Osteocyte (in vitro differentiated cells): ENCODE measurements around the gene IRS4. TPM values are rescaled to one million over a fixed set of nuclear protein-coding genes. Genes with fewer than 3 reads are reported as not detected.
A peak's percentile ranks its signal among the peaks of the same experiment; 100 is the strongest.

ENCODE experiments used
- DNase-seq: peaks from one replicate; pipeline ENCODE4 v3.0.0; 2021; ENCODE audit warnings: mixed read lengths; ENCODE audit not compliant: unreplicated experiment; ENCODE audit errors: extremely low spot score
- H3K27ac Mint-ChIP-seq: one replicate; pipeline ENCODE4 v1.8.0; 2021; ENCODE audit warnings: mild to moderate bottlenecking, mixed read lengths; ENCODE audit not compliant: unreplicated experiment
- H3K27me3 Mint-ChIP-seq: one replicate; pipeline ENCODE4 v1.8.0; 2021; ENCODE audit warnings: mixed read lengths; ENCODE audit not compliant: unreplicated experiment
- H3K36me3 Mint-ChIP-seq: one replicate; pipeline ENCODE4 v1.8.0; 2021; ENCODE audit warnings: mixed read lengths; ENCODE audit not compliant: unreplicated experiment
- H3K4me1 Mint-ChIP-seq: one replicate; pipeline ENCODE4 v1.8.0; 2021; ENCODE audit warnings: mixed read lengths; ENCODE audit not compliant: unreplicated experiment
- H3K4me3 Mint-ChIP-seq: one replicate; pipeline ENCODE4 v1.8.0; 2021; ENCODE audit warnings: mild to moderate bottlenecking, moderate library complexity, mixed read lengths; ENCODE audit not compliant: unreplicated experiment
- H3K9me3 Mint-ChIP-seq: one replicate; pipeline ENCODE4 v1.8.0; 2021; ENCODE audit warnings: mixed read lengths; ENCODE audit not compliant: unreplicated experiment
- long read RNA-seq: library from polyadenylated mRNA; unstranded; transcript quantifications from one replicate; pipeline ENCODE4 v2.0.0, GENCODE V29; 2021
- total RNA-seq: library from RNA; stranded (reverse); gene quantifications from 2 replicates; pipeline ENCODE4 v1.2.1, GENCODE V29; 2021
- TF ChIP-seq, protein P1 (sequence below): fragments of 200-600 bp; sonication (generic); IDR thresholded peaks from 2 replicates; pipeline ENCODE4 v1.5.0; 2021; ENCODE audit warnings: antibody characterized with exemption, mild to moderate bottlenecking, moderate library complexity

The IRS4 gene
- 0.08 and 0.10 TPM in 2 replicates for total RNA-seq
- long read RNA-seq: 0 reads

- peaks cover 84% of the 10 kb centered on the region for H3K27me3 Mint-ChIP-seq
- peak within 1 kb of the TSS; percentile 77 for H3K4me3 Mint-ChIP-seq
- H3K4me1 Mint-ChIP-seq: peaks cover 22% of the 10 kb centered on the region
- no peaks in the 10 kb centered on the region for H3K9me3 Mint-ChIP-seq
- no peaks in the 10 kb centered on the region for H3K36me3 Mint-ChIP-seq
- peak within 1 kb of the TSS; percentile 27 for H3K27ac Mint-ChIP-seq
- TF ChIP-seq, protein P1, sequence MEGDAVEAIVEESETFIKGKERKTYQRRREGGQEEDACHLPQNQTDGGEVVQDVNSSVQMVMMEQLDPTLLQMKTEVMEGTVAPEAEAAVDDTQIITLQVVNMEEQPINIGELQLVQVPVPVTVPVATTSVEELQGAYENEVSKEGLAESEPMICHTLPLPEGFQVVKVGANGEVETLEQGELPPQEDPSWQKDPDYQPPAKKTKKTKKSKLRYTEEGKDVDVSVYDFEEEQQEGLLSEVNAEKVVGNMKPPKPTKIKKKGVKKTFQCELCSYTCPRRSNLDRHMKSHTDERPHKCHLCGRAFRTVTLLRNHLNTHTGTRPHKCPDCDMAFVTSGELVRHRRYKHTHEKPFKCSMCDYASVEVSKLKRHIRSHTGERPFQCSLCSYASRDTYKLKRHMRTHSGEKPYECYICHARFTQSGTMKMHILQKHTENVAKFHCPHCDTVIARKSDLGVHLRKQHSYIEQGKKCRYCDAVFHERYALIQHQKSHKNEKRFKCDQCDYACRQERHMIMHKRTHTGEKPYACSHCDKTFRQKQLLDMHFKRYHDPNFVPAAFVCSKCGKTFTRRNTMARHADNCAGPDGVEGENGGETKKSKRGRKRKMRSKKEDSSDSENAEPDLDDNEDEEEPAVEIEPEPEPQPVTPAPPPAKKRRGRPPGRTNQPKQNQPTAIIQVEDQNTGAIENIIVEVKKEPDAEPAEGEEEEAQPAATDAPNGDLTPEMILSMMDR: no peak
- DNase-seq: no peak
These were observed at the start of gene IRS4 for GRCh38 chrX:108736509-108737479. IRS4 (minus strand) TSS chrX:108736563.

DNA sequence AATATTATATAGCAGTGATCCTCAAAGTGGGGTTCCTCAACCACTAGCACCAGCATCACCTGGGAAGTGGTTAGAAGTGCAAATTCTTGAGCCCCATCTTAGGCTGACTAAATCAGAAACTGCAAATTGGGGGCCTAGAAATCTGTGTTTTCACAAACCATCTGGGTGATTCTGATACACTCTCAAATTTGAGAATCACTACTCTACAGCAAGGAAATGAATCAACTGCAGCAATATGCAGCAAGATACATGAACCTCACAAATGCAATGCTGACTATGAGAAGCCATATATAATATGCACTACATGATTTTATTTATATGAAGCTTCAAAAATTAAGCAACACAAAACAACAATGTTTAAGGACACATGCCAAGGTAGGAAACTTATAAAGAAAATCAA is 36.2 kb upstream of the IRS4 start:
- Mint-ChIP-seq H3K9me3 (no peaks in the 10 kb centered on the region), H3K36me3 (no peaks in the 10 kb centered on the region), H3K4me1 (no peaks in the 10 kb centered on the region), H3K27ac (no peak overlapping the region), H3K4me3 (no peak overlapping the region), H3K27me3 (peaks cover 11% of the 10 kb centered on the region)
- no peak for DNase-seq
- TF ChIP-seq, protein P1: no peak

- Mint-ChIP-seq H3K36me3 (no peaks in the 10 kb centered on the region), H3K27ac (no peak overlapping the region), H3K27me3 (peaks cover 10% of the 10 kb centered on the region), H3K4me3 (no peak overlapping the region), H3K9me3 (peaks cover 5% of the 10 kb centered on the region), H3K4me1 (no peaks in the 10 kb centered on the region)
- no peak for DNase-seq
- TF ChIP-seq, protein P1: no peak
These were observed 27.2 kb upstream of the IRS4 start for GRCh38 chrX:108763559-108763958.

DNA sequence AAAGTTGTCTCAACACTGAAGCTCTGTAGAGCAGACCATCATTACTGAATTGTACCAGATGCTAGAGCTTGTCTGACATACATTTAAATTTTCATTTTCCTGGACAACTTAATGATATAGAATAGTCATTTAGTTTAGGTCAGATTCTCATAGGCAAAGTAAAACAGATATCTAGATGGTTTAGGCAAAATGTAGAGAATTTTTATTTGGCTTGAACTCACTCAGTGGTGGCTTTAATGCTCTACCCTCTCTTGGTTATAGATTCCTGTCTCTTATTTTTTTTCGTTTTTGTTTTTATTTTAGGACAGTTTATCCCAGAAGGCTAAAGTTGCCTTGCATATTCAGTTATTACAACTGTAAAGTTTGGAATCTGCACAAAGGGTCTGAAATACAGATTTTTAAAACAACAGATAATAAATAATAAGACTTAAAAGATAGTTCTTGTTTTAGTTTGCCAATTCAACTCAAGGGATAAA is 4.0 kb upstream of the IRS4 start:
- no peak for DNase-seq
- TF ChIP-seq, protein P1: no peak
- Mint-ChIP-seq H3K36me3 (no peaks in the 10 kb centered on the region), H3K4me3 (no peak overlapping the region), H3K9me3 (no peaks in the 10 kb centered on the region), H3K4me1 (peaks cover 11% of the 10 kb centered on the region), H3K27ac (no peak overlapping the region), H3K27me3 (peaks cover 74% of the 10 kb centered on the region)

- DNase-seq: no peak
- no peaks in the 10 kb centered on the region for H3K9me3 Mint-ChIP-seq
- no peaks in the 10 kb centered on the region for H3K36me3 Mint-ChIP-seq
- H3K27me3 Mint-ChIP-seq: peaks cover 84% of the 10 kb centered on the region
- H3K4me3 Mint-ChIP-seq: no peak overlapping the region
- TF ChIP-seq, protein P1: no peak
- no peak overlapping the region for H3K27ac Mint-ChIP-seq
- peaks cover 18% of the 10 kb centered on the region for H3K4me1 Mint-ChIP-seq
These were observed 1.4 kb upstream of the IRS4 start for GRCh38 chrX:108737754-108738153.
